Nucleus accumbens (tissue), 56 donors: Measurements from ENCODE around the gene PPP1R11.
"Not testable (repeated sequence)": the region's sequence is repeated elsewhere in the genome, so short reads cannot be mapped to it uniquely, and the experiment has no call there.

Source experiments
- DNase-seq, 56 donors: peaks; one replicate each; lab custom pipeline; 2025; lab: John Stamatoyannopoulos, UW

PPP1R11 gene

DNA sequence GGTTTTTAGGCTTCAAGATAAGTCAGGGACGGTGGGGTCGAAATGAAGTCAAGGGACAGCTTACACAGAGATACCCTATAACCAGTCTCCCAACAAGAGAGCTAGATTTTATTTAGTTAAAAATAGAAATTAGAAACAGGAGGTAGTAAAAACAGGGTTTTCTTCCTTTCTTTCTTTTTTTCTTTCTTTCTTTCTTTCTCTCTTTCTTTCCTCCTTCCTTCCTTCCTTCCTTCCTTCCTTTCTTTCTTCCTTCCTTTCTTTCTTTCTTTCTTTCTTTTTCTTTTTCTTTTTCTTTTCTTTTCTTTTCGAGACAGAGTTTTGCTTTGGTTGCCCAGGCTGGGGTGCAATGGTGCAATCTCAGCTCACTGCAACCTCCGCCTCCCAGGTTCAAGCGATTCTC, 51.7 kb downstream of the PPP1R11 start:
- not testable (repeated sequence) for DNase-seq
